HG02852 (cell line): ENCODE data around the gene C11orf16.
A peak's percentile ranks its signal among the peaks of the same experiment; 100 is the strongest.
"Not testable (repeated sequence)": the region's sequence is repeated elsewhere in the genome, so short reads cannot be mapped to it uniquely, and the experiment has no call there.

Source experiments
- ATAC-seq: cut with Tn5 transposase; IDR thresholded peaks from one replicate; pipeline ENCODE4 v1.9.1; 2021; ENCODE audit warnings: mild to moderate bottlenecking, moderate library complexity; ENCODE audit not compliant: unreplicated experiment

C11orf16 gene

GRCh38 chr11:8932564-8933180 lies at the start of gene C11orf16:
Gene C11orf16, minus strand, starts transcription at chr11:8932947. Its CDS starts 639 bp downstream, at chr11:8932308.
- no peak for ATAC-seq

GRCh38 chr11:8980485-8980884 lies 47.7 kb upstream of the C11orf16 start:
- no peak for ATAC-seq

- ATAC-seq, result not testable (repeated sequence)
These were observed 46.6 kb upstream of the C11orf16 start for GRCh38 chr11:8979365-8979764.

GRCh38 chr11:8973121-8973520 lies 40.4 kb upstream of the C11orf16 start:
- no peak for ATAC-seq

GRCh38 chr11:8971924-8972316 lies 39.2 kb upstream of the C11orf16 start:
- no peak for ATAC-seq

GRCh38 chr11:8971196-8971923 lies 38.6 kb upstream of the C11orf16 start:
- no peak for ATAC-seq

- ATAC-seq, result no peak
These were observed 34.4 kb upstream of the C11orf16 start for GRCh38 chr11:8967184-8967583.

GRCh38 chr11:8964324-8965320 lies 31.9 kb upstream of the C11orf16 start, which contains the start of gene TMEM9B:
Gene TMEM9B, minus strand, starts transcription at chr11:8964442. Its CDS starts 129 bp downstream, at chr11:8964313.
- ATAC-seq, result peak; percentile 81

GRCh38 chr11:8963569-8964323 lies 31.0 kb upstream of the C11orf16 start:
- ATAC-seq, result peak; percentile 67

GRCh38 chr11:8962841-8963240 lies 30.1 kb upstream of the C11orf16 start:
- ATAC-seq, result no peak

- no peak for ATAC-seq
These were observed 28.7 kb upstream of the C11orf16 start for GRCh38 chr11:8961401-8961800.

GRCh38 chr11:8959546-8960166 lies 26.9 kb upstream of the C11orf16 start:
- peak; percentile 39 for ATAC-seq

GRCh38 chr11:8956860-8957259 lies 24.1 kb upstream of the C11orf16 start:
- ATAC-seq, result no peak

- ATAC-seq, result no peak
These were observed 16.1 kb upstream of the C11orf16 start for GRCh38 chr11:8948886-8949285.

GRCh38 chr11:8947230-8947943 lies 14.6 kb upstream of the C11orf16 start:
- ATAC-seq, result no peak

- ATAC-seq, result no peak
These were observed 9.8 kb upstream of the C11orf16 start, which contains the start of gene ASCL3 for GRCh38 chr11:8942518-8943066. Gene ASCL3, minus strand, starts transcription at chr11:8943016. Its CDS starts 4,855 bp downstream, at chr11:8938161.

GRCh38 chr11:8941341-8942103 lies 8.8 kb upstream of the C11orf16 start:
- no peak for ATAC-seq

GRCh38 chr11:8937659-8938058 lies 4.9 kb upstream of the C11orf16 start:
- ATAC-seq, result no peak
